ENCODE results near the gene MAST4.
"Not testable (repeated sequence)": the region's sequence is repeated elsewhere in the genome, so short reads cannot be mapped to it uniquely, and the experiment has no call there.

MAST4 gene

GRCh38 chr5:66689522-66690220 is 93.5 kb downstream of the MAST4 start:
- DNase-seq (ENCODE audit: extremely low spot score) = no peak
- ChIA-PET CTCF (interaction anchor here (1.1 to 1.2 kb wide), 2 partner anchors 11 to 383 kb away, joined by 3 read pairs; no protein-coding TSS in a partner anchor), POLR2A (no interaction called here)
- TF ChIP-seq CTCF (IDR thresholded peaks at IDR 0.05; ENCODE audit: control extremely low read depth, extremely low read depth, low read depth, missing control alignments) = no peak

- ChIA-PET CTCF (interaction anchor here (0.7 to 1.8 kb wide), 5 partner anchors 9 to 388 kb away, joined by 3 to 5 read pairs (median 4); no protein-coding TSS in a partner anchor), POLR2A (no interaction called here)
- no peak for TF ChIP-seq CTCF (IDR thresholded peaks at IDR 0.05; ENCODE audit: control extremely low read depth, extremely low read depth, low read depth, missing control alignments)
Measured at GRCh38 chr5:66694036-66694435, 97.8 kb downstream of the MAST4 start.

GRCh38 chr5:66695840-66696239 is 99.6 kb downstream of the MAST4 start:
- CTCF ChIA-PET; POLR2A ChIA-PET; DNase-seq (ENCODE audit: extremely low spot score): not testable (repeated sequence)

More at GRCh38 chr5:66694036-66694435, 97.8 kb downstream of the MAST4 start:
- no peak for DNase-seq (ENCODE audit: extremely low spot score)

GRCh38 chr5:66697796-66698564 is 101.8 kb downstream of the MAST4 start:
- TF ChIP-seq CTCF (IDR thresholded peaks at IDR 0.05; ENCODE audit: control extremely low read depth, extremely low read depth, low read depth, missing control alignments) = no peak
- ChIA-PET POLR2A (no interaction called here), CTCF (interaction anchor here (0.8 to 1.5 kb wide), 2 partner anchors 10 to 11 kb away, joined by 3 to 4 read pairs; no protein-coding TSS in a partner anchor)
- no peak for DNase-seq (ENCODE audit: extremely low spot score)

- DNase-seq (ENCODE audit: extremely low spot score) = peak; percentile 32
- ChIA-PET POLR2A (no interaction called here), CTCF (no interaction called here)
- no peak for TF ChIP-seq CTCF (IDR thresholded peaks at IDR 0.05; ENCODE audit: control extremely low read depth, extremely low read depth, low read depth, missing control alignments)
Measured at GRCh38 chr5:66701244-66701643, 105.1 kb downstream of the MAST4 start.

GRCh38 chr5:66702426-66702825 is 106.2 kb downstream of the MAST4 start:
- DNase-seq (ENCODE audit: extremely low spot score) = no peak
- ChIA-PET CTCF (interaction anchor here (1.6 kb wide), 1 partner anchor 8 kb away, joined by 5 read pairs; no protein-coding TSS in a partner anchor), POLR2A (no interaction called here)
- TF ChIP-seq CTCF (IDR thresholded peaks at IDR 0.05; ENCODE audit: control extremely low read depth, extremely low read depth, low read depth, missing control alignments) = no peak
